DOHH2 (cell line): ENCODE measurements around the gene MED31.

Source experiments
- CTCF ChIP-seq: fragments of 200-600 bp; sonication (generic); IDR thresholded peaks from one replicate; pipeline ENCODE4 v1.5.1; 2014; ENCODE audit warnings: antibody characterized with exemption, mild to moderate bottlenecking, low read depth, low read length; ENCODE audit not compliant: poor library complexity, severe bottlenecking
- EZH2phosphoT487 ChIP-seq: fragments of 200-600 bp; sonication (generic); IDR thresholded peaks from 2 replicates; pipeline ENCODE4 v1.6.1; 2017; ENCODE audit warnings: borderline replicate concordance, mild to moderate bottlenecking, antibody characterized with exemption, low read length, moderate library complexity, mixed read lengths

DNA sequence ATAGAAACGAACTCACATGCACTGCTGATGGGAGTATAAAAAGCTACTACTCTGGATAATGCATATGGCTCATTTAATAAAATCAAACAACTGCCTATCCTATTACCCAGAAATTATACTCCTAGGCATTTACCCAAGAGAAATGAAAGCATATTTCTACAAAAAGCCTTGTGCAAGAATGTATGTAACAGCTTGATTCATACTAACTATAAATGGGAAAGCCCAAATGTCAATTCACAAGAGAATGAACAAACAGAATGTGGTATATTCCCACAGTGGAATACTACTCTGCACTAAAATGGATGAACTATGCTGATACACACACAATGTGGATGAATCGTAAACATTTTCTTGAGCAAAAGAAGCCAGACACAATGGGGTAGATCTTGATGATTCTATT, 49.3 kb downstream of the MED31 start:
- no peak for TF ChIP-seq CTCF
- TF ChIP-seq EZH2phosphoT487 = no peak
